ENCODE results near the gene KRT82. TPM values are rescaled to one million over a fixed set of nuclear protein-coding genes. Genes with fewer than 3 reads are reported as not detected.
"Not testable (repeated sequence)": the region's sequence is repeated elsewhere in the genome, so short reads cannot be mapped to it uniquely, and the experiment has no call there.

The KRT82 gene
- total RNA-seq, 1 donor, result not detected

DNA sequence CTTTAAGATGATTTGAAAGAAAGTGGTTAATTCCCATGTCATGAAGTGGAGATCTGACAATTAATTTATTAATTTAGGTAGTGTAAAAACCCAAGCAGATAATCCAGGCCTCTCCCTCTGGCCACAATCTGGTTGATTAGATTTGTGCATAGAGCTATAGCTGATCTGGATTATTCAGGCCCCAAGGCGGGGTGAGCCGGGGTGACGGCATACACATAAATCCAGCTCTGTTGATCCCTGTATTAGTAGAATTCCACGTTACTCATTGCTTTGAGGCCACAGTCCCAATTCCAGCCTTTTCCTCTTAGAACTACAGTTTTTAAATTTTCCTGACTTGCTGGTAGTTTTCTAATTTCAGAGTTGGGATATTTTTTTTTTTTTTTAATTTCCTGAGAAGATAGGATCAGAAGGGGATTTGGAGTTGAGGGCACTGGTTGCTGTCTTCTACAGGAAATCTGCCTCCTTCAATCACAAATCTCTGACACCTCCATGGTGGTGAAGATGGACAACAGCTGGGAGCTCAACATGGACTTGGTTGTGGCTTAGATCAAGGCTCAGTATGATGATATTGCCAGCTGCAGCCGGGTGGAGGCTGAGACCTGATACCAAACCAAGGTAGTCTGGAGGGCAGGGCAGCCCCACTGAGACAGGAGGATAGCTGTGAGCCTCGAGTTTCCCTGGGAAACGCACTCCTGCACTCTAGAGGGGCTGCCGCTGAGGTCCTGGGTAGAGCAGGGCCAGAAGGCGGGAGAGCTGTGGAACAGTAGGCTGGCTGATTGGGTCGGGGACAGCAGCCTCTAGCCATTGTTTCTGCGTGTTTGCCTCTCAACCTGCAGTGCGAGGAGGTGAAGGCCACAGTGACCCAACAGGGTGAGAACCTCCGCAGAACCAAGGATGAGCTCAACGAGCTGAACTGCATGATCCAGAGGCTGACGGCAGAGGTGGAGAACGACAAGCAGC, 58.3 kb downstream of the KRT82 start:
- no peak for DNase-seq (ENCODE audit: low read depth in 2 of 3, low spot score in 2 of 3)

DNA sequence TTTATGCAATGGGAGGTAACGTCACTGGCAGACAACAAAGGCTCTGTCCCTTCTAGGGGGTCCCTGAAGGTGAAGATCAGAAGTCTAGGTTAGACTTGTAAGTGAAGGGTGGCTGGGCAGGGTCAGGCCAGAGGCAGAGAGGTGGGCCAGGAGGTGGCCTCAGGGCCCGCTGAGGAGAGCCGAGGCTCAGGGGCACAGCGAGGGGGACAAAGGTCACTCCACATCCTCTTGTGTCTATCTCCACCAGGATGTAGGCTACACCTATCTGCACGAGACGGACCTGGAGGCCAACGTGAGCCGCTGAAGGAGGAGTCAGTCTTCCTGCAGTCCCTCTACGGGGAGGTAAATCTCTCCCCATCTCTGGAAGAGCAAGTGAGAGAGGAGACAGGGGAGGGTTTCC, 59.1 kb downstream of the KRT82 start:
- DNase-seq (ENCODE audit: low read depth in 2 of 3, low spot score in 2 of 3), result no peak

DNA sequence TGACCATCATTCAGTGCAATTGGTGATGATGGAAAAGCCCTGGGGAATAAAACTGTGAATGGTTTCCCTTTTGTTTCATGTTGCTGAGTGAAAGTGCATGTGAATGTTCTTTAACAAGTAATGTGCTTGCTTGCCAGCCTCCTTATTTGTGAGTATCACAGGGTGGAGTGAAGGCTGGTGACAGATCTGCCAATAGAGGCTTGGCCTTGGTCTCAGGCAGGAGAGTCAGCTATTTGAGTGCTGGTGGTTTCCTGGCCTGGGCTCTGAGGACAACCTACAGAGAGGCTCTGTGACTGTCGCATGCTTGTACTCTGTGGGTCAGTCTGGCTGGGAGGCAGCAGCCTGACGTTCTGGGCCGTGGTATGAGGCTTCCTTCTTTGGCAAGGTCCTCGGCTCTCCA, 59.5 kb downstream of the KRT82 start:
- no peak for DNase-seq (ENCODE audit: low read depth in 2 of 3, low spot score in 2 of 3)

DNA sequence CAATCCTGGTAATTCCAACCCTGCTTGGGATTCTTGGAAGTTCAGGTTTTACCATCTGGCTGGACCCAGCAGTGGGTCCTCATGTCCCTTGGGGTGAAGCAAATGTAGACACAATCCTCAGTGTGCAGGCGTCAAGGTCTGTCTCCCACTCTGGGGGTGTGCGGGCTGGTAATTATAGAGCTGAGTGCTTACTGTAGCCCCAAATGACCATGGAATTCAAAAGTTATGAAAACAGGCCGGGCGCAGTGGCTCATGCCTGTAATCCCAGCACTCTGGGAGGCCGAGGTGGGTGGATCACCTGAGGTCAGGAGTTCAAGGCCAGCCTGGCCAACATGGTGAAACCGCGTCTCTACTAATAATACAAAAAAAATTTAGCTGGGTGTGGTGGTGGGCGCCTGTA, 61.1 kb downstream of the KRT82 start:
- DNase-seq (ENCODE audit: low read depth in 2 of 3, low spot score in 2 of 3), result not testable (repeated sequence)

DNA sequence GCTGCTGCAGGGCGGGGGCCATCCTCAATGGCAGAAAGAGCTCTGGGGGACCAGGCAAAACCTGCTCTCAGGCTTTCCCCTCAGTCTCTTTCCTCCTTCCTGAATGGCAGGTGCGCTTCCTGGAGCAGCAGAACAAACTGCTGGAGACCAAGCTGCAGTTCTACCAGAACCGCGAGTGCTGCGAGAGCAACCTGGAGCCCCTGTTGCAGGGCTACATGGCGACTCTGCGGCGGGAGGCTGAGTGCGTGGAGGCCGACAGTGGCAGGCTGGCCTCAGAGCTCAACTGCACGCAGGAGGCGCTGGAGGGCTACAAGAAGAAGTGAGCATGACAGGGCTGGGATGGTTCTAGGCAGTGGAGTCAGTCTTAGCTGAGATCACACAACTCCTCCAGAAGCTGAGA, 62.0 kb downstream of the KRT82 start:
- DNase-seq (ENCODE audit: low read depth in 2 of 3, low spot score in 2 of 3), result no peak

Other genes starting within 250 kb of the KRT82 start
- gene KRT80, start 214.3 kb downstream of the KRT82 start, total RNA-seq, result under 0.01 TPM
- 3.8 TPM for gene KRT7, start 173.1 kb downstream of the KRT82 start, total RNA-seq
- gene KRT86, start 131.7 kb downstream of the KRT82 start, total RNA-seq, result under 0.01 TPM
- 2.7 TPM for gene KRT81, start 114.8 kb downstream of the KRT82 start, total RNA-seq
- not detected for gene KRT83, start 84.9 kb downstream of the KRT82 start, total RNA-seq
- gene KRT85, start 38.9 kb downstream of the KRT82 start, total RNA-seq, result not detected
- not detected for gene KRT84, start 20.7 kb downstream of the KRT82 start, total RNA-seq
- gene KRT75, start 28.0 kb upstream of the KRT82 start, total RNA-seq, result not detected
- not detected for gene KRT6B, start 45.8 kb upstream of the KRT82 start, total RNA-seq
- not detected for gene KRT6C, start 67.5 kb upstream of the KRT82 start, total RNA-seq
- gene KRT6A, start 86.9 kb upstream of the KRT82 start, total RNA-seq, result not detected
- gene KRT5, start 114.1 kb upstream of the KRT82 start, total RNA-seq, result not detected
- gene KRT71, start 146.8 kb upstream of the KRT82 start, total RNA-seq, result not detected
- not detected for gene KRT74, start 167.5 kb upstream of the KRT82 start, total RNA-seq
- gene KRT72, start 195.1 kb upstream of the KRT82 start, total RNA-seq, result under 0.01 TPM
- gene KRT73, start 212.2 kb upstream of the KRT82 start, total RNA-seq, result 0.27 TPM
- not detected for gene KRT2, start 245.9 kb upstream of the KRT82 start, total RNA-seq

Measured in hematopoietic multipotent progenitor cell (in vitro differentiated cells).